H1 (cell line): ENCODE results near the gene CPNE5. TPM values are rescaled to one million over a fixed set of nuclear protein-coding genes. Genes with fewer than 3 reads are reported as not detected.

Source experiments
- CTCF ChIA-PET: fragments of 300-600 bp; sonication (Branson Sonifier 250); formaldehyde crosslinking; loops from one replicate; lab custom pipeline; 2021; ENCODE audit not compliant: partially characterized antibody; lab: Charles Lee
- POLR2A ChIA-PET: fragments of 300-600 bp; sonication (Branson Sonifier 250); formaldehyde crosslinking; loops from one replicate; lab custom pipeline; 2021; ENCODE audit warnings: inconsistent platforms; ENCODE audit not compliant: partially characterized antibody; lab: Charles Lee
- DNase-seq, 2 experiments: peaks; one replicate each; pipeline versions ENCODE4 v3.0.0 to v3.0.0-alpha.2; 2010 to 2022; ENCODE audit warnings: low spot score in 2 of 2, low read depth in 1 of 2, mixed read lengths in 1 of 2
- FAIRE-seq: peaks from 2 replicates; lab custom pipeline; 2011; peaks lifted over from hg19 to GRCh38; lab: Jason Lieb, UNC
- H2AFZ ChIP-seq: 2 replicates; pipeline ENCODE4 v1.8.1; 2012; ENCODE audit warnings: low read length, inconsistent platforms
- H2AK5ac ChIP-seq: 2 replicates; pipeline ENCODE4 v1.6.1; 2013; ENCODE audit warnings: low read depth, low read length
- H2BK120ac ChIP-seq: replicated peaks from 2 replicates; pipeline ENCODE3; 2013; ENCODE audit warnings: low read depth, low read length, inconsistent platforms
- H2BK12ac ChIP-seq: 2 replicates; pipeline ENCODE4 v1.6.1; 2013; ENCODE audit warnings: low read depth, low read length
- H2BK15ac ChIP-seq: 2 replicates; pipeline ENCODE4 v1.6.1; 2013; ENCODE audit warnings: low read length
- H2BK20ac ChIP-seq: 2 replicates; pipeline ENCODE4 v1.6.1; 2013; ENCODE audit warnings: low read length
- H2BK5ac ChIP-seq: 2 replicates; pipeline ENCODE4 v1.6.1; 2013; ENCODE audit warnings: low read depth, low read length
- H3K14ac ChIP-seq: 2 replicates; pipeline ENCODE4 v1.6.1; 2013; ENCODE audit warnings: inconsistent platforms; ENCODE audit not compliant: insufficient read length
- H3K18ac ChIP-seq: 2 replicates; pipeline ENCODE4 v1.6.1; 2013; ENCODE audit warnings: low read length; ENCODE audit errors: extremely low read depth
- H3K23ac ChIP-seq: 2 replicates; pipeline ENCODE4 v1.6.1; 2013; ENCODE audit warnings: inconsistent platforms; ENCODE audit not compliant: insufficient read length
- H3K23me2 ChIP-seq: 2 replicates; pipeline ENCODE4 v1.6.1; 2013; ENCODE audit warnings: low read depth, low read length
- H3K27ac ChIP-seq: 2 replicates; pipeline ENCODE4 v1.6.1; 2011; ENCODE audit warnings: low read depth, low read length, inconsistent platforms
- H3K27me3 ChIP-seq, 4 experiments: replicated peaks in 1 of 4; 1 replicate in 1 of 4; 2 replicates in 3 of 4; pipeline versions ENCODE4 v1.6.1 to v1.8.1; 2011 to 2013; ENCODE audit warnings: low read length in 3 of 4, mild to moderate bottlenecking in 3 of 4, inconsistent platforms in 2 of 4, mixed read lengths in 2 of 4, moderate library complexity in 1 of 4; ENCODE audit not compliant: control insufficient read depth in 3 of 4, insufficient read depth in 3 of 4; ENCODE audit errors: extremely low read depth in 1 of 4
- H3K36me3 ChIP-seq, 4 experiments: 2 replicates each; pipeline versions ENCODE4 v1.6.1 to v1.8.1; 2011 to 2013; ENCODE audit warnings: mild to moderate bottlenecking in 4 of 4, low read length in 3 of 4, moderate library complexity in 2 of 4, control low read depth in 1 of 4, inconsistent platforms in 1 of 4; ENCODE audit not compliant: insufficient read depth in 4 of 4, control insufficient read depth in 2 of 4
- H3K4ac ChIP-seq: replicated peaks from 2 replicates; pipeline ENCODE3; 2013; ENCODE audit warnings: low read length, low read depth, mixed read lengths, inconsistent platforms; ENCODE audit not compliant: insufficient read length
- H3K4me1 ChIP-seq, 4 experiments: replicated peaks in 1 of 4; 1 replicate in 1 of 4; 2 replicates in 3 of 4; pipeline versions ENCODE4 v1.6.1 to v1.8.1; 2011 to 2013; ENCODE audit warnings: low read length in 3 of 4, inconsistent platforms in 2 of 4, mixed read lengths in 1 of 4; ENCODE audit not compliant: insufficient read depth in 4 of 4, control insufficient read depth in 3 of 4
- H3K4me2 ChIP-seq, 2 experiments: 2 replicates each; pipeline versions ENCODE4 v1.6.1 to v1.8.1; 2011 to 2013; ENCODE audit warnings: low read depth in 2 of 2, low read length in 2 of 2, control low read depth in 1 of 2, inconsistent platforms in 1 of 2, mild to moderate bottlenecking in 1 of 2; ENCODE audit not compliant: insufficient read depth in 1 of 2
- H3K4me3 ChIP-seq, 4 experiments: fragments of 200-600, 300-600 bp in 1 of 4; sonication (generic), shearing (Covaris generic), sonication (Bioruptor Twin) in 1 of 4; 2 replicates each; pipeline versions ENCODE4 v1.5.1 to v1.8.1; 2011 to 2016; ENCODE audit warnings: low read length in 4 of 4, low read depth in 3 of 4, control low read depth in 2 of 4, inconsistent platforms in 2 of 4, mild to moderate bottlenecking in 2 of 4, mixed read lengths in 1 of 4, moderate library complexity in 1 of 4; ENCODE audit not compliant: insufficient read depth in 2 of 4; ENCODE audit errors: extremely low read depth in 1 of 4
- H3K56ac ChIP-seq: replicated peaks from 2 replicates; pipeline ENCODE3; 2013; ENCODE audit warnings: low read depth, mild to moderate bottlenecking, mixed read lengths, low read length, inconsistent platforms; ENCODE audit not compliant: insufficient read length
- H3K79me1 ChIP-seq: 2 replicates; pipeline ENCODE4 v1.6.1; 2013; ENCODE audit warnings: low read depth, low read length, control low read depth
- H3K79me2 ChIP-seq, 2 experiments: 2 replicates each; pipeline versions ENCODE4 v1.6.1 to v1.8.1; 2012 to 2013; ENCODE audit warnings: low read length in 2 of 2, mild to moderate bottlenecking in 2 of 2, inconsistent platforms in 1 of 2; ENCODE audit not compliant: insufficient read depth in 2 of 2, control insufficient read depth in 1 of 2
- H3K9ac ChIP-seq, 4 experiments: replicated peaks in 1 of 4; 1 replicate in 1 of 4; 2 replicates in 3 of 4; pipeline versions ENCODE4 v1.6.1 to v1.8.1; 2011 to 2013; ENCODE audit warnings: low read depth in 3 of 4, low read length in 3 of 4, control low read depth in 2 of 4, mild to moderate bottlenecking in 2 of 4, moderate library complexity in 2 of 4, inconsistent platforms in 1 of 4; ENCODE audit errors: extremely low read depth in 1 of 4
- H3K9me3 ChIP-seq, 2 experiments: 2 replicates each; pipeline versions ENCODE4 v1.6.1 to v1.8.1; 2012 to 2013; ENCODE audit warnings: mild to moderate bottlenecking in 2 of 2, moderate library complexity in 2 of 2, control low read depth in 1 of 2, inconsistent platforms in 1 of 2, low read depth in 1 of 2, low read length in 1 of 2, mixed read lengths in 1 of 2; ENCODE audit not compliant: insufficient read depth in 2 of 2
- H4K20me1 ChIP-seq, 2 experiments: replicated peaks in 1 of 2; 2 replicates each; pipeline versions ENCODE3 to v1.8.1; 2011 to 2013; ENCODE audit warnings: inconsistent platforms in 2 of 2, low read length in 2 of 2, mild to moderate bottlenecking in 1 of 2; ENCODE audit not compliant: insufficient read depth in 2 of 2, control insufficient read depth in 1 of 2
- H4K5ac ChIP-seq: 2 replicates; pipeline ENCODE4 v1.6.1; 2013; ENCODE audit warnings: low read length, low read depth, mixed read lengths, inconsistent platforms; ENCODE audit not compliant: insufficient read length
- H4K8ac ChIP-seq: 2 replicates; pipeline ENCODE4 v1.8.0; 2013; ENCODE audit warnings: mild to moderate bottlenecking, moderate library complexity, low read length, inconsistent platforms; ENCODE audit not compliant: insufficient read depth; ENCODE audit errors: extremely low read depth
- H4K91ac ChIP-seq: replicated peaks from 2 replicates; pipeline ENCODE3; 2013; ENCODE audit warnings: low read length, mixed read lengths, inconsistent platforms; ENCODE audit not compliant: insufficient read length
- ASH2L ChIP-seq: fragments of 200-600, 300-600 bp; sonication (generic); IDR thresholded peaks from one replicate; pipeline ENCODE4 v1.7.1; 2017; ENCODE audit warnings: low read length
- FOSL1 ChIP-seq: IDR thresholded peaks from 2 replicates; pipeline ENCODE4 v1.6.1; 2011; ENCODE audit warnings: mild to moderate bottlenecking, low read depth, low read length, moderate library complexity; ENCODE audit not compliant: insufficient read depth
- SP4 ChIP-seq: IDR thresholded peaks from 2 replicates; pipeline ENCODE4 v1.6.1; 2012; ENCODE audit warnings: low read length, inconsistent platforms
- TAF1 ChIP-seq: IDR thresholded peaks from 2 replicates; pipeline ENCODE4 v1.6.1; 2011; ENCODE audit warnings: mild to moderate bottlenecking, low read depth, low read length
- WGBS, 2 experiments: shearing (Covaris generic) in 1 of 2; methylation state at CpG; one replicate each; pipeline versions ENCODE4 v1.1.6 to v1.1.7; 2013 to 2015; ENCODE audit warnings: low lambda C conversion rate in 2 of 2, mixed read lengths in 2 of 2, inconsistent platforms in 1 of 2, low coverage in 1 of 2, missing lambda C conversion rate in 1 of 2; ENCODE audit not compliant: insufficient replicate concordance in 2 of 2, insufficient coverage in 1 of 2, insufficient read length in 1 of 2; ENCODE audit errors: extremely low coverage in 1 of 2, missing lambda C conversion rate in 1 of 2; 5-methylcytosine and 5-hydroxymethylcytosine counted together
- polyA plus RNA-seq, 7 experiments: library from polyadenylated mRNA; depleted of rRNA in 3 of 7; stranded (reverse) in 5 of 7; unstranded in 2 of 7; fragments of >200 nt in 5 of 7; fragments of 200-250 nt in 2 of 7; gene quantifications; 1 replicate in 5 of 7; 2 replicates in 1 of 7; 4 replicates in 1 of 7; pipeline versions ENCODE4 v1.2.1 to v1.2.3, GENCODE V29; 2011 to 2013; ENCODE audit warnings: missing spikeins in 2 of 7, mixed read lengths in 2 of 7
- total RNA-seq: library from RNA; stranded (reverse); fragmentation: NEBNext Ultra II Directional; extraction: Animal tissue kit (Norgen Biotek cat#: 25700); gene quantifications from 2 replicates; pipeline ENCODE4 v1.2.1, GENCODE V29; 2021

CPNE5 gene
- total and polyA plus RNA-seq, 2 of the 8 experiments (the other 6 are each of a cell fraction or from before 2014, with no cell fraction given), result 0.88 to 1.8 TPM

- FAIRE-seq, result no peak
- H3K56ac ChIP-seq, result no peak overlapping the region
- peak overlapping the region in 1 of 4 experiments; percentile 83; a peak in 2 of 8 replicates for H3K4me3 ChIP-seq
- no peaks in the 10 kb centered on the region for H3K27me3 ChIP-seq
- H3K4me2 ChIP-seq, result peak overlapping the region; percentile 66 to 79; a peak in 2 of 4 replicates
- no peaks in the 10 kb centered on the region for H4K20me1 ChIP-seq
- no peak overlapping the region for H3K23ac ChIP-seq
- H2AFZ ChIP-seq, result no peak overlapping the region
- no peak overlapping the region for H2BK15ac ChIP-seq
- no peak overlapping the region for H2BK12ac ChIP-seq
- no peak overlapping the region for H3K27ac ChIP-seq
- no peak overlapping the region for H2AK5ac ChIP-seq
- no peak overlapping the region for H4K91ac ChIP-seq
- WGBS, 2 experiments, result 94% methylated on average over 1 of the region's 1 CpG; no CpG with 5 or more reads in 1 of the 2 experiments
- H4K5ac ChIP-seq, result no peak overlapping the region
- H3K4me1 ChIP-seq, result peaks cover 0 to 4% (median 1%) of the 10 kb centered on the region in 4 experiments; a peak in 3 of 7 replicates
- no peak overlapping the region for H2BK5ac ChIP-seq
- no peaks in the 10 kb centered on the region for H3K9me3 ChIP-seq
- H3K36me3 ChIP-seq, result peaks cover 7 to 34% (median 10%) of the 10 kb centered on the region in 4 experiments; a peak in 7 of 8 replicates
- POLR2A ChIA-PET, result interaction anchor here (0.8 to 3.6 kb wide), 9 partner anchors 9 to 145 kb away, joined by 3 to 35 read pairs (median 7); partner anchors contain the start of gene C6orf89
- H2BK20ac ChIP-seq, result no peak overlapping the region
- CTCF ChIA-PET, result interaction anchor here (0.6 to 6.5 kb wide), 20 partner anchors 9 to 264 kb away, joined by 3 to 77 read pairs (median 6); partner anchors contain the start of gene C6orf89
- peaks cover 4% of the 10 kb centered on the region; the same call in 1 of the 2 replicates for H3K23me2 ChIP-seq
- H2BK120ac ChIP-seq, result no peak overlapping the region
- no peaks in the 10 kb centered on the region; the same call in 1 of the 2 replicates for H3K79me1 ChIP-seq
- H3K4ac ChIP-seq, result no peak overlapping the region
- TF ChIP-seq TAF1 (no peak), SP4 (no peak), ASH2L (no peak), FOSL1 (no peak)
- TF ChIP-seq, all 59 proteins: peak for 0
- no peak overlapping the region for H3K14ac ChIP-seq
- DNase-seq, result no peak
- H3K18ac ChIP-seq, result no peak overlapping the region
- no peak overlapping the region for H4K8ac ChIP-seq
- H3K79me2 ChIP-seq, result peaks cover 0 to 50% of the 10 kb centered on the region in 2 experiments; a peak in 2 of 4 replicates
- no peak overlapping the region for H3K9ac ChIP-seq
These were observed 33.9 kb upstream of the CPNE5 start for GRCh38 chr6:36873115-36873514.
